Measurements from ENCODE around the gene FOXD2.

Gene FOXD2

GRCh38 chr1:47417170-47418044 is 20.4 kb upstream of the FOXD2 start:
- DNase-seq = no peak

GRCh38 chr1:47418122-47418521 is 19.7 kb upstream of the FOXD2 start:
- DNase-seq = no peak

- DNase-seq = no peak
These were observed 19.0 kb upstream of the FOXD2 start for GRCh38 chr1:47418681-47419325.

GRCh38 chr1:47420547-47420946 is 17.3 kb upstream of the FOXD2 start:
- DNase-seq = no peak

GRCh38 chr1:47423872-47424271 is 14.0 kb upstream of the FOXD2 start:
- DNase-seq = no peak

GRCh38 chr1:47424336-47424982 is 13.4 kb upstream of the FOXD2 start:
- no peak for DNase-seq

- DNase-seq = no peak
These were observed 6.3 kb upstream of the FOXD2 start for GRCh38 chr1:47431534-47431933.

GRCh38 chr1:47432071-47433036 is 5.5 kb upstream of the FOXD2 start:
- peak; percentile 20 to 42 (median 30) for DNase-seq

- no peak for DNase-seq
These were observed 4.8 kb upstream of the FOXD2 start for GRCh38 chr1:47433037-47433421.

GRCh38 chr1:47433477-47434050 is 4.3 kb upstream of the FOXD2 start:
- DNase-seq = no peak

- DNase-seq = no peak
These were observed 3.6 kb upstream of the FOXD2 start for GRCh38 chr1:47434051-47434842.

GRCh38 chr1:47435506-47436303 is 2.1 kb upstream of the FOXD2 start:
- DNase-seq = no peak

GRCh38 chr1:47436304-47436978 is 1.4 kb upstream of the FOXD2 start:
- peak; percentile 51 to 68 (median 57) for DNase-seq

GRCh38 chr1:47436979-47437446 is 831 bp upstream of the FOXD2 start:
- DNase-seq = no peak

GRCh38 chr1:47438165-47439016 is 547 bp downstream of the FOXD2 start:
- peak in 1 of 4 experiments; percentile 36 for DNase-seq

- no peak for DNase-seq
These were observed 1.4 kb downstream of the FOXD2 start for GRCh38 chr1:47439017-47439818.

- DNase-seq = no peak
These were observed 2.2 kb downstream of the FOXD2 start for GRCh38 chr1:47439819-47440598.

Measured in activated CD4-positive, CD25-positive, alpha-beta regulatory T cell (primary cell).